G401.6 (cell line): Measurements from ENCODE around the gene TAT.
"Not testable (repeated sequence)": the region's sequence is repeated elsewhere in the genome, so short reads cannot be mapped to it uniquely, and the experiment has no call there.

ENCODE experiments used
- FAIRE-seq: peaks from 2 replicates; lab custom pipeline; 2012; peaks lifted over from hg19 to GRCh38; lab: Jason Lieb, UNC

The TAT gene

DNA sequence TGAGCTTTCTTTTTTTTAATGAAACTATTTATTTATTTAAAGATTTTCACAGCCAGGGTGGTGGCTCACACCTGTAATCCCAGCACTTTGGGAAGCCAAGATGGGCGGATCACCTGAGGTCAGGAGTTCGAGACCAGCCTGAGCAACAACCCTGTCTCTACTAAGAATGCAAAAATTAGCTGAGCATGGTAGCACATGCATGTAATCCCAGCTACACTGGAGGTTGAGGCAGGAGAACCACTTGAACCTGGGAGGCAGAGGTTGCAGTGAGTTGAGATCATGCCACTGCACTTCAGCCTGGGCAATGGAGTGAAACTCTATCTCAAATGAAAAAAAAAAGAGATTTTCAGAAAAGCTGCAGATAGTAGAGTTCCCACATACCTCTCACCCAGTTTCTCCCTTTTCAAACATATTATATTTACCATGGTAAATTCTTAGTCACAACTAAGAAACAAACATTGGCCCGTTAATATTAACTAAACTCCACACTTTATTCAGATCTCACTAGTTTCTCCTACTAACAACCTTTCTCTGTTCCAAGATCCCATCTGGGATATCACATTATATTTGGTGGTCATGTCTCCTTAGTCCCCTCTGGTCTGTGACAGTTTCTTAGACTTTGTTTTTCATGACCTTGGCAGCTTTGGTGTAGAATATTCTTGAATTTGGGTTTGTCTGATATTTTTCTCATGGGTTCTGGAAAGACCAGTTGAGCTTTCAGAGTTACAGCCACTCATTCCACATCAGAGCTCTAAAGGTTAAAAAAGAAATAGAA lies 7.8 kb upstream of the TAT start:
- FAIRE-seq = no peak

DNA sequence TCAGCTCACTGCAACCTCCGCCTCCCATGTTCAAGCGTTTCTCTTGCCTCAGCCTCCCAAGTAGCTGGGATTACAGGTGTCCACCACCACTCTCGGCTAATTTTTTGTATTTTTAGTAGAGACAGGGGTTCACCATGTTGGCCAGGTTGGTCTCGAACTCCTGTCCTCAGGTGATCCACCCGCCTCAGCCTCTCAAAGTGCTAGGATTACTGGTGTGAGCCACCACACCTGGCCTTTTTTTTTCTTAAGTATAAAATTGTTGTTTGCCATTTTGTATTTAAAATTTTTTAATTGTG lies 5.6 kb upstream of the TAT start:
- FAIRE-seq = not testable (repeated sequence)

DNA sequence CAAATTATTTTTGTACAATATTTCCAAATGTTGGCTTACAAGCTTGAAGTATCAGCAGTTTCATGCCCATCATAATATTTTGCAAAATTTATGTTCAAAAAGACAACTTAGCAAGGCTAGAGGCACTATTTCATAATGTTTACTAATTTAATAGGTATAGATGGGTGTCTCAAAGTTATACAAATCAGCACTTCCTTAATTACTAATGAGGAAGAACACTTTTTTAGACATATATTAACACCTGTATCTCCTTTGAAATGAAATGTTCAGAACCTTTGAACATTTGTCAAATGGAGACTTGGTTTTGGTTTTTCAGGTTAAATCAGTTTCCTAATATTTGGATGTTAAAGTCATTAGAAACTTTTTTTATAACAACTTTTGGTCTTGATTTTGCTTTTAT lies 2.2 kb downstream of the TAT start:
- FAIRE-seq = peak; percentile 51

DNA sequence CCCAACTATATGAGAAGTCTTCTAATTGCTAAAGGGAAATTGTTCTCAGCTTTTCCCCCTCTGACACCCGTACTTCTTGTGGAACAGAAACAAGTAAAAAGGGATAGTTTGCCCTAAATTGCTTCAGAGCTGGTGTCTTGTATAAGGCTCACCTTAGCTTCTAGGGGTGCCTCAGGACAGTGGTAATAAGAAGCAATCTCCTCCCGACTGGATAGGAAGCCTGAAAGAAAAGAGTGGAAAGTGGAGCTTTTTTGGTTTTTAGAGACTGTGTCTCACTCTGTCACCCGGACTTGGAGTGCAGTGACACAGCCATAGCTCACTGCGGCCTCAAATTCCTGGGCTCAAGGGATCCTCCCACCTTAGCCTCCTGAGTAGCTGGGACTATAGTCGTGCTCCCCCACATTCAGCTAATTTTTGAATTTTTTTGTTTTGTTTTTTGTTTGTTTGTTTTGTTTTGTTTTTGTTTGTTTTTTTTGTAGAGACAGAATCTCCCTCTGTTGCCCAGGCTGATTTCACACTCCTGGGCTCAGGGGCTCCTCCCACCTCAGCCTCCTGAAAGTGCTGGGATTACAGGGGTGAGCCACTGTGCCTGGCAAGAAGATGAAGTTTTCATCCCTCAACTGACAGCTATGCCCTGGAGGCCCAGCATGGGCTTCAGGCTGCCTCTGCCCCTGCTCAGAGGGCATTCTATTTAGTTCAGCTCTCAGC lies 3.4 kb downstream of the TAT start:
- FAIRE-seq = no peak

DNA sequence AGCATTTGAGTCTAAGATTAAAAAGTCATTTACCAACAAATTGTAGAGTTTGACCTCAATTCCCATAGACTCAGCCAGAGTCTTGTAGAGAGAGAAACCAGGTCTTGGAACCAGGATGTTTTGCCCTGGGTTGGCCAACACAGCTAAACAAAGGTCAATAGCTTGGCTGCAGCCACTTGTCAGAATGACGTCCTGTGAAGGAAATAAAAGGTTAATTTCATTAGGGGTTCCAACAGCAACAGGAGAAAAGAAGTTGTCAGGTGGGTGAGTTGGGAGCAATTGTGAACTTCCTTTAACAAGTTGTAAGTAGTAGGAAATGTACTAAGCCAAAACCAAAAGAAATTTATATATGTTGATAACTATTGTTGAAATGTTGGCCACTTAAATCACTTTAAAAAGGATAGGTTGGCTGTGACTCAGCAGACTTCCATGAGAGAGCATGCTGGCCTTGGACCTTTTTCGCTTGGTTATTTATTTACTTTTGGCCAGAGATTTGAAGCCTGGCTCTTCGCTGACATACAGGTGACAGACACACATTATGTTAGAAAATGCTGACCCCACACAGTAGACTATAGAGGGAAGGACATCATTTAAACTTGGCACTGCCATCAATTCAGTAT lies 4.3 kb downstream of the TAT start:
- no peak for FAIRE-seq

DNA sequence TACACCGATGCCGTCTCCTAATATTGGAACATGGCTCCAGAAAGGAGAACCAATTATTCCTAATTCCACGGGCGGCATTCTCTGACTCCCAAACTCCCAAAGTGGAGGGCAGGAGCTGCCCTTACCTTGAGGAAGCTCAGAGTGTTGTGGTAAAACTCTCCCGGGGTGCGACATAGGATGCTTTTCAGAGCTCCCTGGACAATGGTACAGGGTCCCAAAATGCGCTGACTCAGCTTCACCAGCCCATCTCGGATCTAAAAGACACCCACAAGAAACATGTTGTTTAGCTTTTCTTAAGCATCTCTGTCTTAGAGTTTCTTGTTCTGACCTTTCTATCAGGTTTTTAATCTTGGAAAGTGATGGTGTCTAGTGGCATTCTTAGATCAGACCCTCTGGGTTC lies 6.7 kb downstream of the TAT start:
- FAIRE-seq = no peak

DNA sequence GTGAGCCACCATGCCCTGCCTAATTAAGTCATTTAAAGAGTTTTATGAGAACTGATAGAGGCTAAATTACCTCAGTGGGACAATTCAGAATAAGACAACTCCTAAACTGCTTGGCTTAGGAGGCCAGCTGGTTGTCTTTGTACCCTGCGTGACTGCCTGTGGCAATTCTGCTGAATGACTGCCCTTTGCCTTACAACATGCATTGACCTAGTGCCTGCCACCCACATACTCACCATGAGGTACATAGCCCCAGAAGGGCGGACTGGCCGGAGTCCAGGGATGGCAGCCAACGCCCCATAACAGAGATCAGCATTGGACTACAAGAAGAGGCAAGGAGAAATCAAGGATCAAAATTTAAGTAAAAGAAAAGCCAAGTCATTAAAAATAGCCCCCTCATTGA lies 7.3 kb downstream of the TAT start:
- FAIRE-seq = no peak

DNA sequence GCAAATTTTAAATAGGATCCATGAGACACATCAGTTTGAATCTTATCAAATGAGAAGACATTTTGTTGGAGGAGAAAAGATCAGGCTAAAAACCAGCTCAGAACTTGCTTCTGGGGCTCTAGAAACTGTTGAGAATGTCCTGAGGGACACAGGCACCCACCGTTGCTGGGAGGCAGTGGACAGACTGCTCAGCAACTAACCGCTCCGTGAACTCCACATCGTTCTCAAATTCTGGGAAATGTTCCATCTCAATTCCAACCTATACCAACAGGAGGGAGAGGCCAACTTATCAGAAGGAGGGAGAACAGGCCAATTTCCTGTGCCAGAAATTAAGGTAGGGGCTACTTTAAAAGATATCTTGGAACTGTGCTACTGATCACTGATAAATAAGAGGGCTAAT lies 8.3 kb downstream of the TAT start:
- FAIRE-seq = no peak

DNA sequence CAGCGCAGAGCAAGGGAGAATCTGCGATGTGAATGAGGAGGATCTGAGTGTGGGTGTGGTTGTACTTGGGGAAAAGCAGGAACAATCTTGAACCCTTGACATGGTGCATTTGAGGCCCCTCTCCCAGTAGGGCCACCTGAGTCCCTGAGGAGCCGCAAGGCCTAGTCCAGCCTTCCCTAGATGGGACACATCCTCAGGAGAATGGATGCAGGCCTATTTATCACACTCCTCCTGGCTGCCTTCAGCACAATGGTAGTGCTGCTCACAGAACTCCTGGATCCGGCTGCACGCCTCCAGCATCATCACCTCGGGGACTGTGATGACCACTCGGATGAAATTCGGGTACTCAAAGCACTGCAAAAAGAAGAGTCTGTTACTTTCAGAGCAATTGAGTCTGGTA lies 9.0 kb downstream of the TAT start:
- no peak for FAIRE-seq

DNA sequence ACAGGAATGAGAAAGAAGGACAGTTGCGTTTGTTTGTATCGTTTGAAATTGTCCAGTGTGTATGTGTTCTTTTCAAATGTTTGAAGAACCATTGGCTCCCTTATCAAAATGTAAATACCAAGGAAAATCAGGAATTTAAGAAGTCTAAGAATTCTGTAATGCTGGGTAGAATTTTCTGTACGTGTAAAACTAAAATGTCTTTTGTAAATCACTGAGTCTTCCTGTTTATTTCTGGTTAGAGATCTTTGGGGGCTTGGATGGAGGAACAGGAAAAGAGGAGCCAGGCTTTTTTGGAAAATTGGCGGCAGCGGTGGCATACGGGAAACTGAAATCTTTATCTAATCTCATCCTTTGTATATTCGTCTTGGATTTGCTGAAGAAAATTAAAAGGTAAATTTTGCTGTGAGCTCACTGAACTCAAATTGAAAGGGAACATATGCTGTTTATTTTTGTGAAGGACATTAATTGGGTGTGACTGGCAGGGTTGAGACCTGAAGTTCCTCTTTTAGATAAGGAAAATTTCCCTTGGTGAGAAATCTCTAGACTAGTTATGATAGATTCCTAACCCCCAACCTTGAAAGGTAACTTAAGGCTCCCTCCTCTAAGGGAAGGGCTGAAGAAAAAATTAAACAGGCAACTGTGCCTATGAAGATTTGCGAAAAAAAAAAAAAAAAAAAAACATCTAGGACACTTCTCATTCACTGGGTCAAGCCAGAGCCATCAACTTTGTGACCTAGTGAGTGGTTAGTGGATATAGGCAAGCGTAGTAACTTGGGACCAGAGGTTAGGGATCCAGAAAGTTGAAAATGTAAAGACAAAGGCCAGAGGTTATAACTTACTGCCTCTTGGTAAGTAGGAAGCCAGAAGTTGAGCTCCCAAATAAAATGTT lies 10.8 kb downstream of the TAT start:
- FAIRE-seq = no peak

DNA sequence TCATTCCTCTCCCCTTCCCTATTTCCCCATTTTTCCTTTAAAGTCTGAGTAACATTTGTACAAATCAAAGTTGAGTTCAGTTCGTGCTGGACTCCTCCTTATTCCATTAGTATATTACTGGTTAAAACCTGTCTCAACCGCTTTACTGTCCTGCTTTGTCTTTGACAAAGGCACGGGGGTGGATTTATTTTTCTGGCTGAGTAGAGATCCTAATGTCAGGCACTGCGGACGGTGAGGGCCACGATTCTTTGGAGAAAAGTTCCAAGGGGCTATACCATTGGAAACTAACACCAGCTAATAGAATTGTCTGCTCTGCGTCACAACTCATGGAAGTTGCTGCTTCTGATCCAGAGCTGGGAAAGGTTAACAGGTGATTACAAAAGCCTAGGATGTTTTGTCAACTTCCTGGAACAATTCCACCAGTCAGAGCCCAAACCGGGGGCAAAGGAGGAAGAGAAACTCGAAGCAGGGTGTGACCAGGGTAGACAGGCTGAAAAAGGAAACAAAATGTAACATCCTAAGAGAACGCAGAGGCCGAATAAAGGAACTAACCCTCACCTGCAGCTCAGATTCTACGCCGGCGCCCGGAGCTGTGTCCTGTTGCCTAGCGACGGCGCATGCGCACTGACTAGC lies 12.4 kb downstream of the TAT start:
- no peak for FAIRE-seq

DNA sequence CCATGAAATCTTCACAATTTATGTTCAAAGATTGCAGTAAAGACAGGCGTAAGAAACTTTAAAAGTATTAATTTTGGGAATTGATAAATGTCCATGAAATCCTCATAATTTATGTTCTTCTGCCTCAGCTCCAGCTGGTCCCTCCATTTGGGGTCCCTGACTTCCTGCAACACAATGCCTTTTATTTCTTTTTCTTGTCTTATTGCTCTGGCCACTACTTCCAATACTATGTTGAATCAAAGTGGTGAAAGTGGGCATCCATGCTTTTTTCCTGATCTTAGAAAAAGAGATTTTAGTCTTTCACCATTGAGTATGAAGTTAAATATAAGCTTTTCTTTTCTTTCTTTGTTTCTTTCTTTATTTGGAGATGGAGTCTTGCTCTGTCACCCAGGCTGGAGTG lies 14.3 kb downstream of the TAT start:
- FAIRE-seq = no peak

DNA sequence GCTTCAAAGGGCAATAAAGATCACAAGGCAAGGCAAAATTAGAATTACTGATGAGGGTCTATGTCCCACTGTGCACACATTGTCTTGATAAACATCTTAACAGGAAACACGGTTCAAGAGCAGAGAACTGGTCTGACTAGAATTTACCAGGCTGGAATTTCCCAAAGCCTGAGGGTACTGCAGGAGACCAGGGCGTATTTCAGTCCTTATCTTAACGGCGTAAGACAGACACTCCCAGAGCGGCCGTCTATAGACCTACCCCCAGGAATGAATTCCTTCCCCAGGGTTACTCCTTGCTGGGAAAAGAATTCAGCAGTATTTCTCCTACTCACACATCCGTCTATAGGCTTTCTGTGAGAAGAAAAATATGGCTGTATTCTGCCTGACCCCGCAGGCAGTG lies 15.0 kb downstream of the TAT start:
- not testable (repeated sequence) for FAIRE-seq

DNA sequence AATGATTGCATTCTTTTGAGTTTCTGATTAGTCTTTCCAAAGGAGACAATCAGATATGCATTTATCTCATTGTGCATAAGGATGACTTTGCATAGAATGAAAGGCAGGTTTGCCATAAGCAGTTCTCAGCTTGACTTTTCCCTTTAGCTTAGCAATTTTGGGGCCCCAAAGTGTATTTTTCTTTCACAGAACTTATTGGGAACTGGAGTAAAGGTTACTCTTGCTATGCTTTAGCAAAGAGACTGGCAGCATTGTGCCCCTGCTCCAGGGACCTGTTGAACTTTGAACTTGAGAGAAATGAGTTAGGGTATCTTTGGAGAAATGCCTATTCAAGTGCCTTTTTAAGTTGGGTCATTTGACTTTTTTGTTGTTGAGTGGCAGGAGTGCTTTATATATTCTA lies 17.0 kb downstream of the TAT start:
- FAIRE-seq = no peak

DNA sequence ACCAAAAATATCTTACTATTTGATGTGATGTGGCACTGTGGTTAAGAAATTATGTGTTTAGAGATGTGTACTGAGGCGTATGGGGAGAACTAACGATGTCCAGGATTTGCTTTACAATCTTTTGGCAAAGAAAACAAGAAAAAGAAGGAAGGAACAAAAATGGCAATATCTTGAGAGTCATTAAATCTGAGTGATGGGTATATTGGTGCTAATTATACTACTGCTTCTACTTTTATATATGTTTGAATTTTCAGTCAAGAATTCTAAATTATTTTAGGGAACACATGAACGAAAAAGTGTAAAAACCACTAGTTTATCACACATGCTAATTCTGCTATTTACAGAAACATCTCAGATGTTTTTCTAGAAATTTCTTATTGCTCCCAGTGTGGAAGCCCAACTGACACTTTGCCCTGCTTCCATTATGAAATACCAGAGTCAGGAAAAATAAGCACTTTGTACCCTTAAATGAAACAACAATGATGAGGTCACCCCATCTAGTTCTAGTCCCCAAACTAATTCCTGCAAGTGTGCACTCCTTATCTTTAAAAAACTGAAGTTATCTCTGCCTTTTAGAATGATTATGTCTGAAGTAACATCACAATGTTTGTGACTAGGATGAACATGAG lies 18.8 kb downstream of the TAT start:
- no peak for FAIRE-seq

DNA sequence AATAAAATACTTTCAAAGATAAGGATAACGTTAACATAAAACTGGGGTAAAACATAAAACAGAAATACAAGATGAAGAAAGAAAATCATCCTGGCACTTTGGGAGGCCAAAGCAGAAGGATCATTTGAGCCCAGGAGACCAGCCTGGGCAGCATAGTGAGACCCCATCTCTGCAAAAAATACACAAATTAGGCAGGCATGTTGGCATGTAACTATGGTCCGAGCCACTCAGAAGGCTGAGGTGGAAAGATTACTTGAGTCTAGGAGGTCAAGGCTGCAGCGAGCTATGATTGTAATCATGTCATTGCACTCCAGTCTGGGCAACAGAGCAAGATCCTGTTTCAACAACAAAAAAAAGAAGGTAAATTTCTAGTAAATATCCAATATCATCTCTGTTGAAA lies 19.6 kb downstream of the TAT start:
- FAIRE-seq = no peak

DNA sequence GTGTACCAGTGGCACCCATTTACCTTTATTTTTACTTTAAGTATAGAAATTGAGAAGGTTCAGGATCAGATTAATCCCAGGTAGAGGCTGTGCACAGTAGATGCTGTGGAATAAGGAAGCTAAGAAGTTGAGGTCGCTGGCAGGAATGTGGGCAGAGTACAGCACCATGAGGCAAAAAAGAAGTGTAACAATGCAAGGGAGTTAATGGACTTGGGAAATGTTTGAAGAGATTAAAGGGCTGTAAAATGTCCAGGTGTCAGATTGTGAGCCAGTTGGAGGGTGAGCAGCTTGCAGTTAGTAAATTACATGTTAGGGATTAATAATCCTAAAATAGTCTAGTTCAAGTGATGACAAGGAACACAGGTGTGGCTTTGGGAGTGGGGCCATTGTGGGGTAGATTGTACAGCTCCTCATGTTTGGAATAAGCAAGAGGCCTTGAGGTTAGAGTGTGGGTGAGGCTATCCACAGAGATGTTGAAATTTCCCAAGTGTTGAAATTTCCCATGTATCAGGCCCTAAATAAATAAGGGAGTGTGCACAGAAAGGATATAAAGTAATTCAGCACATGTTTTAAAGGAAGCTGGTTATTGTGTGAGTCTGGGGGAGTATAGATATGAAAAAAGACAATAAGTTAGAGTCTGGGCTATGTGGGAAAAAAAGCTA lies 21.5 kb downstream of the TAT start:
- FAIRE-seq = no peak

DNA sequence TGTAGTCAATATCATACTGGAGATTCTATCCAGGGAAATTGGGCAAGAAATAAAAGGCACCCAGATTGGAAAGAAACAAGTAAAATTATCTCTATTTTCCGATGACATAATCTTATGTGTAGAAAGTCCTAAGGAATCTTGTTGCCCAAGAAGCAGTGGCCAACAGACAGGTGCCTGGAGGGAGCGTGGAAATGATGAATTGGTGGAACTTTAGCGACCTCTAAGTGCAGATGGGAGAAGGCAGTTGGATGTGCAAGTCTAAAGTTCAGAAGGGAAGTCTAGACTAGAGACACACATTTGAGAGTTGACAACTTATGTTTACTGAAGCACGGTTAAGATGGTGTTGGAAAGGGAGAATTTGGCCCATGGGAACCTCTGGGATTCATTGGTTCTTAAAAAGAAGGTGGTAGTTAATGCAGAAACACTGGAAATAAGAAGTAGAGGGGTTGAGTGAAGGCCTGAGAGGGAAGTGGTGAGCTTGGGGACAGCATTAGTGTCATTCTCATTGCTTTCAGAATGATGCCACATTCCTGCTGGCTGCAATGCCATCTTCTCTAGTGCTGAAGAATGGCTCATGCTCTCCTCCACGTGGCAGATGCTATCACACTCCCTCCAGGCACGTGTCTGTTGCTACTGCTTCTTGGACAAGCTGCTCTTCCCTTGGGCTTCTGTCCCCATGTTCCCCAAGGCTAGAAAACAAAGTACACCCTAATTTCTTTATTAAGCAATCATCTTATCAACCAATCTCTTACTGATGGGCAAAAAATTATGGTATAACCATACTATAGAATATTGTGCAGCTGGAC lies 24.0 kb downstream of the TAT start:
- no peak for FAIRE-seq

DNA sequence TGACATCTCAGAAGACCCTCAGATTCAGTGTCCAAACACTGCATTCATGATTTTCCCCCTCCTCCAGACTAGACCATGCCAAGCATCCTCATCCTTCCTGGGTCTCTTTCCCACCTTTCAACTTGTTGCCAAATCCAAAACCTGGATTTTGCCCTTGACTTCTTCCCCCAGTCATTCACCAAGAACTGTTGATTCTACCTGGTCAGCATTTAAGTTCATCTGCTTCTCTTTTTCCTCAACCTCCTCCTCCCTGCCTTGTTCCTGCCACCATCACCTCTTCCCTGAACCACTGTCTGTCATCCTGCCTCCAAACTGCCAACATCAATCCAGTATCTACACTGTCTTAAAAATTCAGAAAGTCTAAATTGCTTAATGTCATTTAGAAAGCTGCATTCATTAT lies 29.7 kb downstream of the TAT start:
- no peak for FAIRE-seq

DNA sequence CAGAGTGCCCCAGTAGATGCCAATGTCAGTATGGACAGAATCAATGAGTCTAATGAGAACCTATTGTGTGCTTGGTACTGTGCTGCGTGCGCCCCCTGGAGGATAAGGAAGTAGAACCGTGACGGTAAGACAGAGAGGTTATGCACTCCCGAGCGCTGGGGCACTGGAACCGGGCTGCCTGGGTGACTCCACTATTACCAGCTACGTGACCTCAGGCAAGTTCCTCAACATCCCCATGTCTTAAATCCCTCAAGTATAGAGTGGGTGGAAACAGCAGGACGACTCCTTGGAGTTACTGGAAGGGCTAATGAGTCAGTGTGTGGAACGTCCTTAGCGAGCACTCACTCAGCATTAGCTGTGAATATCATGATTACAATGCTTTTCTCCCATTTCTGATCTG lies 34.5 kb downstream of the TAT start:
- FAIRE-seq = no peak

DNA sequence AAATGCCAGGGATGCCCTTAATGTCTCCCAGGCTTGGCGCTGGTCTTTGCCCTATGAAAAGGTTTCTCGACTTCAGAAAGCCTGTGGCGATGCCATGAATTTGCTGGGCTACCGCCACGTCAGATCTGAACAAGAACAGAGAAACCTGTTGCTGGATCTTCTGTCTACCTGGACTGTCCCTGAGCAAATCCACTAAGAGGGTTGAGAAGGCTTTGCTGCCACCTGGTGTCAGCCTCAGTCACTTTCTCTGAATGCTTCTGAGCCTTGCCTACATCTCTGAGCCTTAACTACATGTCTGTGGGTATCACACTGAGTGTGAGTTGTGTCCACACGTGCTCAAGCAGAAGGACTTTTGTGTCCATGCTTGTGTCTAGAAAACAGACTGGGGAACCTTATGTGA lies 39.2 kb downstream of the TAT start:
- FAIRE-seq = no peak
